Body of pancreas (tissue), 4 donors: ENCODE measurements around the gene ARVCF. TPM values are rescaled to one million over a fixed set of nuclear protein-coding genes. Genes with fewer than 3 reads are reported as not detected.

ENCODE experiments used
- ATAC-seq: fragments of 150-250 bp; one replicate; pipeline ENCODE4 v1.9.1; 2016
- DNase-seq, 4 donors: peaks; one replicate each; pipeline ENCODE4 v3.0.0-alpha.2; 2019
- H3K27ac ChIP-seq, 4 donors: fragments of 200-600 bp; sonication (generic); 1 replicate in 3 of 4; 2 replicates in 1 of 4; pipeline versions ENCODE4 v1.5.1 to v1.6.1; 2016 to 2019; ENCODE audit warnings: mild to moderate bottlenecking in 1 of 4, mixed read lengths in 1 of 4, moderate library complexity in 1 of 4
- H3K27me3 ChIP-seq, 2 donors: fragments of 200-600 bp; sonication (generic); one replicate each; pipeline ENCODE4 v1.6.0; 2016; ENCODE audit warnings: mild to moderate bottlenecking in 1 of 2
- H3K36me3 ChIP-seq, 2 donors: fragments of 200-600 bp; sonication (generic); replicated peaks in 1 of 2; 2 replicates each; pipeline ENCODE4 v1.5.1; 2016; ENCODE audit warnings: low read depth in 2 of 2; ENCODE audit not compliant: insufficient read depth in 1 of 2
- H3K4me1 ChIP-seq: fragments of 200-600 bp; sonication (generic); one replicate; pipeline ENCODE4 v1.6.0; 2016
- H3K4me3 ChIP-seq, 2 donors: fragments of 200-600 bp; sonication (generic); 1 replicate in 1 of 2; 2 replicates in 1 of 2; pipeline ENCODE4 v1.5.1; 2016 to 2019
- H3K9me3 ChIP-seq, 3 donors: fragments of 200-600 bp; sonication (generic); 1 replicate in 2 of 3; 2 replicates in 1 of 3; pipeline ENCODE4 v1.5.1; 2016
- CTCF ChIP-seq, 7 experiments: fragments of 450-650 bp in 4 of 7; fragments of 200-600 bp in 3 of 7; sonication (generic) in 3 of 7; IDR thresholded peaks; one replicate each; pipeline ENCODE4 v1.5.1; 2016 to 2019; ENCODE audit warnings: antibody characterized with exemption in 7 of 7
- POLR2A ChIP-seq, 3 donors: fragments of 450-650 bp; IDR thresholded peaks; one replicate each; pipeline ENCODE4 v1.6.1; 2016; ENCODE audit warnings: antibody characterized with exemption in 3 of 3, mild to moderate bottlenecking in 2 of 3
- WGBS, 2 donors: methylation state at CpG; one replicate each; pipeline ENCODE4 v1.1.5; 2017; 5-methylcytosine and 5-hydroxymethylcytosine counted together
- intact Hi-C: fragments of 100-400 bp; cut with DNase I; formaldehyde crosslinking; loops from one replicate; pipeline ENCODE4 v1.15.1; 2023
- total RNA-seq, 2 donors: library from RNA; depleted of rRNA; stranded (reverse); fragments of >200 nt; gene quantifications; one replicate each; pipeline ENCODE4 v1.1.0, GENCODE V29; 2016

Gene ARVCF
- total RNA-seq, 2 donors from 2014 or later, result 36.6 to 150 TPM

GRCh38 chr22:19993926-19994325 is 22.7 kb downstream of the ARVCF start:
- H3K27me3 ChIP-seq, result no peaks in the 10 kb centered on the region
- H3K9me3 ChIP-seq, result no peaks in the 10 kb centered on the region
- H3K4me3 ChIP-seq, result no peak overlapping the region
- no peaks in the 10 kb centered on the region for H3K4me1 ChIP-seq
- DNase-seq (no peak), ATAC-seq (no peak)
- H3K36me3 ChIP-seq, result no peaks in the 10 kb centered on the region
- no peak overlapping the region for H3K27ac ChIP-seq
- 87 to 89% methylated on average over 7 of the region's 7 CpGs for WGBS, 2 donors
- TF ChIP-seq CTCF (IDR thresholded peaks at IDR 0.05), result no peak
- no peak for TF ChIP-seq POLR2A (IDR thresholded peaks at IDR 0.05)
- intact Hi-C loops, result no loop called here

GRCh38 chr22:19992921-19993355 is 23.7 kb downstream of the ARVCF start:
- no peaks in the 10 kb centered on the region for H3K36me3 ChIP-seq
- H3K4me3 ChIP-seq, result no peak overlapping the region
- intact Hi-C loops, result no loop called here
- ATAC-seq (no peak), DNase-seq (no peak)
- no peaks in the 10 kb centered on the region for H3K9me3 ChIP-seq
- H3K27ac ChIP-seq, result no peak overlapping the region
- TF ChIP-seq CTCF (IDR thresholded peaks at IDR 0.05) (no peak), POLR2A (IDR thresholded peaks at IDR 0.05) (no peak)
- no peaks in the 10 kb centered on the region for H3K4me1 ChIP-seq
- H3K27me3 ChIP-seq, result no peaks in the 10 kb centered on the region
- WGBS, 2 donors, result 70 to 79% methylated on average over 5 to 6 of the region's 6 CpGs

GRCh38 chr22:19992481-19992911 is 24.1 kb downstream of the ARVCF start:
- Histone ChIP-seq H3K9me3 (no peaks in the 10 kb centered on the region), H3K27me3 (no peaks in the 10 kb centered on the region), H3K4me3 (no peak overlapping the region), H3K4me1 (no peaks in the 10 kb centered on the region), H3K27ac (no peak overlapping the region), H3K36me3 (no peaks in the 10 kb centered on the region)
- intact Hi-C loops, result no loop called here
- WGBS, 2 donors, result 96 to 97% methylated on average over 3 to 7 of the region's 7 CpGs
- DNase-seq (no peak), ATAC-seq (no peak)
- TF ChIP-seq POLR2A (IDR thresholded peaks at IDR 0.05) (no peak), CTCF (IDR thresholded peaks at IDR 0.05) (no peak)

- Histone ChIP-seq H3K4me3 (no peak overlapping the region), H3K27me3 (no peaks in the 10 kb centered on the region), H3K9me3 (no peaks in the 10 kb centered on the region), H3K4me1 (peaks cover under 1% of the 10 kb centered on the region), H3K27ac (no peak overlapping the region), H3K36me3 (no peaks in the 10 kb centered on the region)
- intact Hi-C loops, result no loop called here
- no peak for TF ChIP-seq CTCF (IDR thresholded peaks at IDR 0.05)
- TF ChIP-seq POLR2A (IDR thresholded peaks at IDR 0.05), result no peak
- WGBS, 2 donors, result 90 to 100% methylated on average over 5 to 23 of the region's 23 CpGs
- ATAC-seq (no peak), DNase-seq (no peak)
These were observed 24.8 kb downstream of the ARVCF start for GRCh38 chr22:19991645-19992451.

GRCh38 chr22:19991395-19991644 is 25.3 kb downstream of the ARVCF start:
- Histone ChIP-seq H3K4me1 (peaks cover 6% of the 10 kb centered on the region), H3K9me3 (no peaks in the 10 kb centered on the region), H3K4me3 (no peak overlapping the region), H3K27me3 (no peaks in the 10 kb centered on the region), H3K27ac (no peak overlapping the region), H3K36me3 (no peaks in the 10 kb centered on the region)
- TF ChIP-seq POLR2A (IDR thresholded peaks at IDR 0.05) (no peak), CTCF (IDR thresholded peaks at IDR 0.05) (no peak)
- intact Hi-C loops, result no loop called here
- DNase-seq, result no peak
- no peak for ATAC-seq
